HepG2 (cell line): ENCODE results near the gene KMT2E. TPM values are rescaled to one million over a fixed set of nuclear protein-coding genes. Genes with fewer than 3 reads are reported as not detected.

ENCODE experiments used
- BATF2 ChIP-seq: sonication (generic); formaldehyde crosslinking; IDR thresholded peaks from 2 replicates; pipeline ENCODE4 v1.8.0; 2022; ENCODE audit warnings: mild to moderate bottlenecking, missing genetic modification reagents, moderate library complexity
- DNMT3B ChIP-seq: conservative IDR thresholded peaks from 2 replicates; pipeline ENCODE4 v1.6.1; 2016; ENCODE audit warnings: missing biosample characterization, control low read depth
- GTF2F1 ChIP-seq: fragments of 150-350 bp; IDR thresholded peaks from 2 replicates; pipeline ENCODE4 v1.6.1; 2014; ENCODE audit warnings: low read length
- HMGA1 ChIP-seq: sonication (generic); formaldehyde crosslinking; conservative IDR thresholded peaks from 2 replicates; pipeline ENCODE4 v1.4.0; 2020; ENCODE audit warnings: missing genetic modification reagents
- HNRNPH1 ChIP-seq: fragments of 200-400 bp; formaldehyde crosslinking; optimal IDR thresholded peaks from 2 replicates; pipeline ENCODE3; 2017; ENCODE audit warnings: mild to moderate bottlenecking, low read depth, low read length
- IRF1 ChIP-seq: sonication (generic); formaldehyde crosslinking; IDR thresholded peaks from 2 replicates; pipeline ENCODE4 v1.4.0; 2020; ENCODE audit warnings: low read depth, mild to moderate bottlenecking, missing genetic modification reagents
- IRF9 ChIP-seq: sonication (generic); formaldehyde crosslinking; IDR thresholded peaks from 2 replicates; pipeline ENCODE4 v1.8.0; 2022; ENCODE audit warnings: missing genetic modification reagents, mild to moderate bottlenecking, borderline replicate concordance
- NFIC ChIP-seq: IDR thresholded peaks from 2 replicates; pipeline ENCODE4 v1.6.1; 2012; ENCODE audit warnings: mild to moderate bottlenecking, low read length, inconsistent platforms
- SNAPC5 ChIP-seq: sonication (generic); formaldehyde crosslinking; IDR thresholded peaks from 2 replicates; pipeline ENCODE4 v1.8.1; 2023; ENCODE audit warnings: mild to moderate bottlenecking, missing genetic modification reagents, borderline replicate concordance
- SP140L ChIP-seq: sonication (generic); formaldehyde crosslinking; IDR thresholded peaks from 2 replicates; pipeline ENCODE4 v1.4.0; 2020; ENCODE audit warnings: missing genetic modification reagents, borderline replicate concordance
- TBX3 ChIP-seq: fragments of 450-650 bp; IDR thresholded peaks from 2 replicates; pipeline ENCODE4 v1.6.1; 2017; ENCODE audit warnings: antibody characterized with exemption, mild to moderate bottlenecking, inconsistent platforms, borderline replicate concordance
- TCF7 ChIP-seq: sonication (generic); IDR thresholded peaks from 2 replicates; pipeline ENCODE4 v1.6.1; 2016; ENCODE audit warnings: antibody characterized with exemption, low read depth
- TEAD3 ChIP-seq: optimal IDR thresholded peaks from 2 replicates; pipeline ENCODE3; 2016; ENCODE audit warnings: borderline replicate concordance
- TGIF2 ChIP-seq: IDR thresholded peaks from 2 replicates; pipeline ENCODE4 v1.6.1; 2016; ENCODE audit warnings: control low read depth, missing compliant biosample characterization
- ZBTB38 ChIP-seq: sonication (generic); formaldehyde crosslinking; IDR thresholded peaks from 2 replicates; pipeline ENCODE4 v1.5.1; 2020; ENCODE audit warnings: mild to moderate bottlenecking, missing genetic modification reagents
- ZFP62 ChIP-seq: sonication (generic); formaldehyde crosslinking; IDR thresholded peaks from 2 replicates; pipeline ENCODE4 v1.4.0; 2020; ENCODE audit warnings: missing genetic modification reagents
- ZNF234 ChIP-seq: sonication (generic); formaldehyde crosslinking; conservative IDR thresholded peaks from 2 replicates; pipeline ENCODE4 v1.5.1; 2020; ENCODE audit warnings: mild to moderate bottlenecking, missing genetic modification reagents
- ZNF263 ChIP-seq: sonication (generic); formaldehyde crosslinking; IDR thresholded peaks from 2 replicates; pipeline ENCODE4 v1.4.0; 2020; ENCODE audit warnings: missing genetic modification reagents
- ZNF282 ChIP-seq: fragments of 450-650 bp; IDR thresholded peaks from 2 replicates; pipeline ENCODE4 v1.6.1; 2018; ENCODE audit not compliant: partially characterized antibody
- ZNF343 ChIP-seq: sonication (generic); formaldehyde crosslinking; IDR thresholded peaks from 2 replicates; pipeline ENCODE4 v1.4.0; 2020; ENCODE audit warnings: mild to moderate bottlenecking, missing genetic modification reagents
- ZNF547 ChIP-seq: sonication (generic); formaldehyde crosslinking; IDR thresholded peaks from 2 replicates; pipeline ENCODE4 v1.5.1; 2020; ENCODE audit warnings: mild to moderate bottlenecking, missing genetic modification reagents
- ZNF570 ChIP-seq: sonication (generic); formaldehyde crosslinking; IDR thresholded peaks from 2 replicates; pipeline ENCODE4 v1.4.0; 2020; ENCODE audit warnings: mild to moderate bottlenecking, missing genetic modification reagents, borderline replicate concordance
- ZNF660 ChIP-seq: sonication (generic); formaldehyde crosslinking; IDR thresholded peaks from 2 replicates; pipeline ENCODE4 v1.5.1; 2020; ENCODE audit warnings: mild to moderate bottlenecking, low read depth, missing genetic modification reagents, borderline replicate concordance
- ZSCAN29 ChIP-seq: sonication (generic); formaldehyde crosslinking; conservative IDR thresholded peaks from 2 replicates; pipeline ENCODE4 v1.4.0; 2020; ENCODE audit warnings: mild to moderate bottlenecking, missing genetic modification reagents
- polyA plus RNA-seq, 8 experiments: library from polyadenylated mRNA; depleted of rRNA in 3 of 8; stranded (reverse) in 7 of 8; unstranded in 1 of 8; fragments of >200 nt; fragmentation: Illumina TruSeq in 4 of 8; extraction: Trizol in 4 of 8; gene quantifications; 2 replicates each; pipeline versions ENCODE4 v1.2.1 to v1.2.3, GENCODE V29; 2011 to 2016; ENCODE audit warnings: low read depth in 4 of 8, missing spikeins in 1 of 8, mixed read lengths in 1 of 8; ENCODE audit not compliant: insufficient read depth in 1 of 8
- total RNA-seq, 5 experiments: library from RNA; depleted of rRNA; stranded (reverse); fragments of >200 nt; fragmentation: Illumina TruSeq; extraction: Trizol; gene quantifications; 2 replicates each; pipeline ENCODE4 v1.2.3, GENCODE V29; 2016; ENCODE audit warnings: low read depth in 1 of 5
- TF ChIP-seq, protein P1 (sequence below), 2 experiments: sonication (generic) in 1 of 2; formaldehyde crosslinking in 1 of 2; IDR thresholded peaks; 2 replicates each; pipeline versions ENCODE4 v1.4.0 to v1.6.1; 2018 to 2020; ENCODE audit warnings: missing genetic modification reagents in 2 of 2, borderline replicate concordance in 1 of 2, low read depth in 1 of 2, mild to moderate bottlenecking in 1 of 2, missing biosample characterization in 1 of 2

The KMT2E gene
- total and polyA plus RNA-seq, 2 of the 13 experiments (the other 11 are each of a cell fraction or from before 2014, with no cell fraction given): 6.3 to 24.4 TPM

DNA sequence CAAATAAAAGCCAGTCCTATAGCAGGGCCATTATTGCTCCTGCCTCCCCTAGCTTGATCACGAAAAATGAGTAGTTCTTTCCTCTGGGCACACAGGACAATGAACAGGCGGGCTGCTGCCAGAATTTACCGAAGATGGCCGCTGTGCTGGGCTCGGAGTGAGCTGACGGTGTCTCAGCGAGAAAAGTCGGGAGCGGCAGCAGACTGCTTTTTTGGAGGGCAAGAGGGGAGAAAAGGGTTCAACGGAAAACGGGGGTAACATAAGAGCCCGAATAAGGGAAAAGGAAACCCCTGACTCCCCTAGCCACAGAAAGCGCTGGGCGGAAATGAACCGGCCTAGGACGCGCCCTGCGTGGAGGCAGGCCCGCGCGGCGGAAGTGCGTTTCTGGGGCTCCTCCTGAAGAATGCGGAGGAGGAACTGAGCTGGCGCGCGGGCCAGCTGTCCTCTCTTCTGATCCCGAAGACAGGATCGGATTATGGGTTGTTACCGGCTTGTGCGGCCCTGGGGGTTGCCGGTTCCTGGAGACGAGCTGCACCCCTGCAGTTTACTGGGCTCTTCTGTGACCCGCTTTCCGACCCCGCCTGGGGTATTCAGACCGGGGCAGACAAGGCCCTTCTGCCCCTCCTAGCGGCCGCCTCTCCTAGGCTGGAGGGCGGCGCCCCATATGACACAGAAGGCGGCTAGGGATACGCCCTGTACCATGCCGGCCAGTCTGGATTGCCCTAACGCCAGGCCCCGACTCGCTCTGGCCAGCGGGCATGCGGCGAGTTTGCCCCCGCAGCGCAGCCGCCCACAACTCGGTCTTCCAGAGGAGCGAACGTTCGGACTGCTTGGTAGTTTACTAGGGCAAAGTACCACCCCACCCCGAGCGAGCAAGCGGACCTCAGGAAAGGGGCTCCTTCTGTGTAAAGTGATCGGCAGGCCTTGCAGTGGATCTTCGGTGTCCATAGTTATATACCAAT lies 30.1 kb upstream of the KMT2E start (continued):
- TF ChIP-seq IRF1 (CRISPR knock-in tag): peak; percentile 84; the same call in 1 of the 2 replicates
- TF ChIP-seq ZBTB38 (CRISPR knock-in tag): peak; percentile 51; the same call in 1 of the 2 replicates
- no peak for TF ChIP-seq NFIC
- TF ChIP-seq GTF2F1: no peak
- no peak for TF ChIP-seq HMGA1 (CRISPR knock-in tag)
- TF ChIP-seq ZNF343 (CRISPR knock-in tag): peak; percentile 90
- TF ChIP-seq, protein P1, sequence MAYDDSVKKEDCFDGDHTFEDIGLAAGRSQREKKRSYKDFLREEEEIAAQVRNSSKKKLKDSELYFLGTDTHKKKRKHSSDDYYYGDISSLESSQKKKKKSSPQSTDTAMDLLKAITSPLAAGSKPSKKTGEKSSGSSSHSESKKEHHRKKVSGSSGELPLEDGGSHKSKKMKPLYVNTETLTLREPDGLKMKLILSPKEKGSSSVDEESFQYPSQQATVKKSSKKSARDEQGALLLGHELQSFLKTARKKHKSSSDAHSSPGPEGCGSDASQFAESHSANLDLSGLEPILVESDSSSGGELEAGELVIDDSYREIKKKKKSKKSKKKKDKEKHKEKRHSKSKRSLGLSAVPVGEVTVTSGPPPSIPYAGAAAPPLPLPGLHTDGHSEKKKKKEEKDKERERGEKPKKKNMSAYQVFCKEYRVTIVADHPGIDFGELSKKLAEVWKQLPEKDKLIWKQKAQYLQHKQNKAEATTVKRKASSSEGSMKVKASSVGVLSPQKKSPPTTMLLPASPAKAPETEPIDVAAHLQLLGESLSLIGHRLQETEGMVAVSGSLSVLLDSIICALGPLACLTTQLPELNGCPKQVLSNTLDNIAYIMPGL (CRISPR knock-in tag; IDR thresholded peaks at IDR 0.05; ENCODE audit: borderline replicate concordance in 1 of 2, low read depth in 1 of 2): peak; percentile 73 to 87; a peak in 3 of 4 replicates
- TF ChIP-seq ZFP62 (CRISPR knock-in tag): no peak
- TF ChIP-seq ZNF263 (CRISPR knock-in tag): 0 out of 2 replicates have a peak, but pooled peaks have one; percentile 31
- TF ChIP-seq TBX3: no peak
- no peak for TF ChIP-seq SNAPC5 (CRISPR knock-in tag)
- TF ChIP-seq ZNF570: 0 out of 2 replicates have a peak, but pooled peaks have one; percentile 49
- no peak; the same call in 1 of the 2 replicates for TF ChIP-seq ZNF660
- no peak; the same call in 1 of the 2 replicates for TF ChIP-seq SP140L
- no peak for TF ChIP-seq HNRNPH1
- no peak for TF ChIP-seq ZNF547 (CRISPR knock-in tag)
- no peak for TF ChIP-seq DNMT3B
- no peak for TF ChIP-seq ZNF282
- peak; percentile 86 for TF ChIP-seq ZSCAN29
- TF ChIP-seq TGIF2: peak; percentile 48
- TF ChIP-seq TCF7: no peak
- TF ChIP-seq IRF9 (CRISPR knock-in tag): no peak; the same call in 1 of the 2 replicates
- TF ChIP-seq BATF2 (CRISPR knock-in tag): no peak
- TF ChIP-seq ZNF234 (CRISPR knock-in tag): 0 out of 2 replicates have a peak, but pooled peaks have one; percentile 26
- TF ChIP-seq TEAD3 (CRISPR knock-in tag): peak; percentile 71
